ENCODE data around the gene RUNDC3A.

RUNDC3A gene

DNA sequence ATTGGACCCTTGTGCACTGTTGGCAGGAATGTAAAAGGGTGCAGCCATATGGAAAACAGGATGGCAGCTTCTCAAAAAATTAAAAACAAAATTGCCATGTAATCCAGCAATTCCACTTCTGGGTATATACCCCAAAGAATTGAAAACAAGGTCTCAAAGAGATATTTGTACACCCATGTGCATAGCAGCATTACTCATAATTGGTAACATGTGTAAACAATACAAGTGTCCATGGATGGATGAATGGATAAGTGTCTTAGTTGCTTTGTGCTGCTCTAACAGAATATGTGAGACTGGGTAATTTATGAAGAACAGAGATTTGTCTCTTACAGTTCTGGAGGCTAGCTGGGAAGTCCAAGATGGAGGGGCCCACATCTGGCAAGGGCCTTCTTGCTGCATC is 3.8 kb upstream of the RUNDC3A start:
- H2AFZ ChIP-seq (ENCODE audit: low read depth, low read length, severe bottlenecking) = no peak overlapping the region
- no peak overlapping the region for H3K9ac ChIP-seq (ENCODE audit: low read length)
- H3K9me2 ChIP-seq (replicated peaks; ENCODE audit: insufficient read depth, low read length) = no peaks in the 10 kb centered on the region
- no peak overlapping the region for H3K27ac ChIP-seq (ENCODE audit: low read depth, low read length)
- no peaks in the 10 kb centered on the region for H3K9me3 ChIP-seq (ENCODE audit: insufficient read depth, low read length)
- no peaks in the 10 kb centered on the region for H3K36me3 ChIP-seq (ENCODE audit: low read length)
- H3K4me3 ChIP-seq (ENCODE audit: insufficient read depth, low read length, poor library complexity, severe bottlenecking) = no peak overlapping the region
- TF ChIP-seq, protein P1, sequence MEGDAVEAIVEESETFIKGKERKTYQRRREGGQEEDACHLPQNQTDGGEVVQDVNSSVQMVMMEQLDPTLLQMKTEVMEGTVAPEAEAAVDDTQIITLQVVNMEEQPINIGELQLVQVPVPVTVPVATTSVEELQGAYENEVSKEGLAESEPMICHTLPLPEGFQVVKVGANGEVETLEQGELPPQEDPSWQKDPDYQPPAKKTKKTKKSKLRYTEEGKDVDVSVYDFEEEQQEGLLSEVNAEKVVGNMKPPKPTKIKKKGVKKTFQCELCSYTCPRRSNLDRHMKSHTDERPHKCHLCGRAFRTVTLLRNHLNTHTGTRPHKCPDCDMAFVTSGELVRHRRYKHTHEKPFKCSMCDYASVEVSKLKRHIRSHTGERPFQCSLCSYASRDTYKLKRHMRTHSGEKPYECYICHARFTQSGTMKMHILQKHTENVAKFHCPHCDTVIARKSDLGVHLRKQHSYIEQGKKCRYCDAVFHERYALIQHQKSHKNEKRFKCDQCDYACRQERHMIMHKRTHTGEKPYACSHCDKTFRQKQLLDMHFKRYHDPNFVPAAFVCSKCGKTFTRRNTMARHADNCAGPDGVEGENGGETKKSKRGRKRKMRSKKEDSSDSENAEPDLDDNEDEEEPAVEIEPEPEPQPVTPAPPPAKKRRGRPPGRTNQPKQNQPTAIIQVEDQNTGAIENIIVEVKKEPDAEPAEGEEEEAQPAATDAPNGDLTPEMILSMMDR (IDR thresholded peaks at IDR 0.05; ENCODE audit: insufficient read depth, low read length, poor library complexity, severe bottlenecking) = no peak
- TF ChIP-seq EZH2phosphoT487 (conservative IDR thresholded peaks at IDR 0.05; ENCODE audit: low read length) = no peak
- no peaks in the 10 kb centered on the region for H3K79me2 ChIP-seq (ENCODE audit: insufficient read depth, low read length)
- H4K20me1 ChIP-seq (ENCODE audit: low read depth, low read length) = no peaks in the 10 kb centered on the region
- no peak overlapping the region for H3K4me2 ChIP-seq (ENCODE audit: low read depth, low read length, poor library complexity, severe bottlenecking)
- no peaks in the 10 kb centered on the region for H3K27me3 ChIP-seq (ENCODE audit: low read length)
- H3F3A ChIP-seq (ENCODE audit: insufficient read depth) = no peaks in the 10 kb centered on the region

DNA sequence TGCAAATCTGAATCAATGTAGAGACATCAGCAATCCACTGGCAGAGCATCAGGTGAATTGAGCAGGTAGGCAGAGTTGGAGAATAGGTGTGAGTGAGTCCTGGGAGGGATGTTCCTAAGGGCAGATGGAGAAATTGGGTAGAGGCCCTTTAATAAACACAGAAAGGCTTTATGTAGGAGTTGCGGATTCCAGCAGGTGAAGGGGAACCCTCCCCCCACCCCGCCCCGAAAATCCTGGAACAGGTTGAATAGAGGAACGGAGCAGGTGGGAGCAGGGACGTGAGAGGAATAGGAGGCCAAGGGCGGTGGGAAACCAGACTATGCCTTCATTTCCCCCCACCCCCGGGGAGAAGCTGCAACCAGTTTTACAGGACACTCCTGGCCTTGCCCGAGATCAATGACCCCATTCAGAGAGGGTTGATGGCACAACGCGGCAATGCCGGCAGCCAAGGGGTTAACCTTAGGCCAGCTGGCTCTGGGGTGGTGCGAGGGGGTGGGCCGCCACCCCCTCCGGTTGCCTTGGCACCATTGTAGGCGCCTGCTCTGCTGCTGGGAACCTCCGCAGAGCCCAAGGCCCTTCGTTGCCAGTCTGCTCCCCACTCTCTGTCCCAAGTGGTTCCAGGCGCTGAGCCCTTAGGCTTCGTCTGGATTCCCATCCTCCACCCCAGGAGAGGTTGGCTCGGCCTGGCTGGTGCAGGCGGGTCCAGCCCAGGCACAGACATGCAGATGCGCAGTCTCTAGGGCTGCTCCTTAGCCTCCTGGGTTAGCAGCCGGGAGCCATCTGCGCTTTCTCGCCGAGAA is 814 bp upstream of the RUNDC3A start:
- Histone ChIP-seq H3K4me3 (ENCODE audit: insufficient read depth, low read length, poor library complexity, severe bottlenecking) (no peak overlapping the region), H3K79me2 (ENCODE audit: insufficient read depth, low read length) (no peaks in the 10 kb centered on the region), H3F3A (ENCODE audit: insufficient read depth) (no peaks in the 10 kb centered on the region), H3K27ac (ENCODE audit: low read depth, low read length) (no peak overlapping the region), H4K20me1 (ENCODE audit: low read depth, low read length) (no peaks in the 10 kb centered on the region), H3K9me3 (ENCODE audit: insufficient read depth, low read length) (no peaks in the 10 kb centered on the region), H3K9me2 (replicated peaks; ENCODE audit: insufficient read depth, low read length) (no peaks in the 10 kb centered on the region), H3K27me3 (ENCODE audit: low read length) (no peaks in the 10 kb centered on the region), H3K9ac (ENCODE audit: low read length) (no peak overlapping the region), H2AFZ (ENCODE audit: low read depth, low read length, severe bottlenecking) (no peak overlapping the region), H3K36me3 (ENCODE audit: low read length) (no peaks in the 10 kb centered on the region), H3K4me2 (ENCODE audit: low read depth, low read length, poor library complexity, severe bottlenecking) (no peak overlapping the region)
- no peak for TF ChIP-seq EZH2phosphoT487 (conservative IDR thresholded peaks at IDR 0.05; ENCODE audit: low read length)
- TF ChIP-seq, protein P1 (IDR thresholded peaks at IDR 0.05; ENCODE audit: insufficient read depth, low read length, poor library complexity, severe bottlenecking) = no peak

DNA sequence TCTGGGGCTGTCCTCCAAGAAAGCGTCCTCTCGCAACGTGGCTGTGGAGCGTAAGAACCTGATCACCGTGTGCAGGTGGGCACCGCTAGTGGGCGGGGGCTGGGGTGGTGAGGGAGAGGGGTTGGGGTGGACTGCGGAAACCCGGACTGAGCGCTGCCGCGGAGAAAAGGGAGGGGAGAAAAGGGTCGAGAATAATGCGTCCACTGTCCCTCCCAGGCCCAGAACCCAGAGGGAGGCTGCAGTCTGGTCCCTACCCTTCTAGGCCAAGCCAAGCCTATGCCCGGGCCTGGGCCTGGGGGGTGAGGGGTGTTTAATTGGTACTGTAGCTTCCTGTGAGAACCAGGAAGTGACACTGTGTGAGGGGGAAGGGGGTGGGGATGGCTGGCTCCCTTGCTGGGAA is 464 bp downstream of the RUNDC3A start:
- no peak overlapping the region for H3K27ac ChIP-seq (ENCODE audit: low read depth, low read length)
- H3K4me3 ChIP-seq (ENCODE audit: insufficient read depth, low read length, poor library complexity, severe bottlenecking) = no peak overlapping the region
- H3K4me2 ChIP-seq (ENCODE audit: low read depth, low read length, poor library complexity, severe bottlenecking) = no peak overlapping the region

More for the DNA sequence above, 464 bp downstream of the RUNDC3A start:
- H3K9me2 ChIP-seq (replicated peaks; ENCODE audit: insufficient read depth, low read length) = no peaks in the 10 kb centered on the region
- no peaks in the 10 kb centered on the region for H3F3A ChIP-seq (ENCODE audit: insufficient read depth)
- no peaks in the 10 kb centered on the region for H3K36me3 ChIP-seq (ENCODE audit: low read length)
- H3K79me2 ChIP-seq (ENCODE audit: insufficient read depth, low read length) = no peaks in the 10 kb centered on the region
- H2AFZ ChIP-seq (ENCODE audit: low read depth, low read length, severe bottlenecking) = no peak overlapping the region
- H4K20me1 ChIP-seq (ENCODE audit: low read depth, low read length) = no peaks in the 10 kb centered on the region
- no peak for TF ChIP-seq EZH2phosphoT487 (conservative IDR thresholded peaks at IDR 0.05; ENCODE audit: low read length)
- TF ChIP-seq, protein P1 (IDR thresholded peaks at IDR 0.05; ENCODE audit: insufficient read depth, low read length, poor library complexity, severe bottlenecking) = no peak
- H3K9ac ChIP-seq (ENCODE audit: low read length) = no peak overlapping the region
- no peaks in the 10 kb centered on the region for H3K9me3 ChIP-seq (ENCODE audit: insufficient read depth, low read length)
- no peaks in the 10 kb centered on the region for H3K27me3 ChIP-seq (ENCODE audit: low read length)

All from SU-DHL-6 (cell line).